SU-DHL-6 (cell line): ENCODE results near the gene BCDIN3D.

Experiments
- EZH2phosphoT487 ChIP-seq: fragments of 200-600 bp; sonication (generic), shearing (Covaris generic); conservative IDR thresholded peaks from 2 replicates; pipeline ENCODE4 v1.6.1; 2018; ENCODE audit warnings: mild to moderate bottlenecking, antibody characterized with exemption, low read length, moderate library complexity, mixed read lengths
- TF ChIP-seq, protein P1 (sequence below): fragments of 200-600 bp; sonication (generic); IDR thresholded peaks from one replicate; pipeline ENCODE4 v1.5.1; 2017; ENCODE audit warnings: antibody characterized with exemption, mild to moderate bottlenecking, low read length, moderate library complexity; ENCODE audit not compliant: insufficient read depth, poor library complexity, severe bottlenecking

DNA sequence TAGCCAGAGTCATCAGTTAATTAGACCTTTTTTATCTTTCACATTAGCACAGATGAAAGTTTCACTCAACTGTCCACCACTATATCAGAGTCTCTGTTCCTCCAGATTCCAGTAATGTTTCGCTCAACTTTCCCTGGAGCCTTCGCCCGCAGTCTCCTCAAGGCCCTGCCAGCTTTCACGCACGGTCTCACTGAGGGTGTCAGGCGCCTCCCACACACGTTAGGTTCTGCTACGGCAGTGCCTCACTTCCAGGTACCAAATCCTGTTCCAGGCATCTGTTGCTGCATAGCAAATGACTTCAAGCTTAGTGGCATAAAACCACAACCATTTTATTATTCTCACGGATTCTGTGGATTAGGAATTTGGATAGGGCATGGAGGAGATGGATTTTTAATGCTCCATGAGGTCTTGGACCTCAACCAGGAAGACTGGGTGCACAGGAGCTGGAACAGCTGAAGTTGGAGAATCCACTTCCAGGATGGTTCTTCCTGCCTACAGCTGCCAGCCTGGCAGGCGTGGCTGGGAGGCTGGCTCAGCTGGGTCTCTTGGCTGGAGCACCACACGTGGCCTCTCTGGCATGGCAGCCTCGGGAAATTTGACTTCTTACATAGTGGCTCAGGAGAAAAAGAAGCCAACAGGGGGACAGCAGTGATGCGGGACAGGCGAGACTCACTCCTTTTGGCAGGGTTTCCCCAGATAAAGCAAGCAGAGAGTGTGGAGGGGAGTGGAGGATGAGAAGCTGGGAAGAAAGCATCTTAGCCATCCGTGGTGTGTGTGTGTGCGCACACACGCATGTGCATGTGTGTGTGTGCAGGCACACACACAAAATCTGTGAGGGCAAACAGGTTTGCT lies 21.3 kb upstream of the BCDIN3D start:
- TF ChIP-seq, protein P1, sequence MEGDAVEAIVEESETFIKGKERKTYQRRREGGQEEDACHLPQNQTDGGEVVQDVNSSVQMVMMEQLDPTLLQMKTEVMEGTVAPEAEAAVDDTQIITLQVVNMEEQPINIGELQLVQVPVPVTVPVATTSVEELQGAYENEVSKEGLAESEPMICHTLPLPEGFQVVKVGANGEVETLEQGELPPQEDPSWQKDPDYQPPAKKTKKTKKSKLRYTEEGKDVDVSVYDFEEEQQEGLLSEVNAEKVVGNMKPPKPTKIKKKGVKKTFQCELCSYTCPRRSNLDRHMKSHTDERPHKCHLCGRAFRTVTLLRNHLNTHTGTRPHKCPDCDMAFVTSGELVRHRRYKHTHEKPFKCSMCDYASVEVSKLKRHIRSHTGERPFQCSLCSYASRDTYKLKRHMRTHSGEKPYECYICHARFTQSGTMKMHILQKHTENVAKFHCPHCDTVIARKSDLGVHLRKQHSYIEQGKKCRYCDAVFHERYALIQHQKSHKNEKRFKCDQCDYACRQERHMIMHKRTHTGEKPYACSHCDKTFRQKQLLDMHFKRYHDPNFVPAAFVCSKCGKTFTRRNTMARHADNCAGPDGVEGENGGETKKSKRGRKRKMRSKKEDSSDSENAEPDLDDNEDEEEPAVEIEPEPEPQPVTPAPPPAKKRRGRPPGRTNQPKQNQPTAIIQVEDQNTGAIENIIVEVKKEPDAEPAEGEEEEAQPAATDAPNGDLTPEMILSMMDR, result no peak
- no peak for TF ChIP-seq EZH2phosphoT487
